ENCODE data around the gene CHST11. TPM values are rescaled to one million over a fixed set of nuclear protein-coding genes. Genes with fewer than 3 reads are reported as not detected.

The CHST11 gene
- total and polyA plus RNA-seq, 10 donors, result 5.2 to 65.1 (median 48.4) TPM

GRCh38 chr12:104719700-104720338 is 263.1 kb downstream of the CHST11 start:
- H3K9me3 ChIP-seq, result no peaks in the 10 kb centered on the region

GRCh38 chr12:104720339-104721038 is 263.7 kb downstream of the CHST11 start:
- Histone ChIP-seq H3K4me3 (peak overlapping the region; percentile 3 to 68 (median 32)), H3K9me3 (no peaks in the 10 kb centered on the region), H3K4me1 (peaks cover 16 to 80% (median 41%) of the 10 kb centered on the region in 6 donors), H3K27ac (peak overlapping the region; percentile 75 to 91 (median 83)), H3K36me3 (no peaks in the 10 kb centered on the region), H3K27me3 (replicated peaks in 1 of 7) (no peaks in the 10 kb centered on the region)
- intact Hi-C loops (cut with DNase I; ENCODE audit: low total_unique reads), result no loop called here
- TF ChIP-seq POLR2AphosphoS5 (IDR thresholded peaks at IDR 0.05), result peak; percentile 35 to 58 (median 54)
- no peak for TF ChIP-seq CTCF (IDR thresholded peaks at IDR 0.05 in 8 of 11, conservative IDR thresholded peaks at IDR 0.05 in 3 of 11)
- peak; percentile 85 for DNase-seq
- 3 to 17% (median 8%) methylated on average over 25 to 29 of the region's 29 CpGs for WGBS, 5 donors

More at GRCh38 chr12:104719700-104720338, 263.1 kb downstream of the CHST11 start:
- H3K36me3 ChIP-seq, result no peaks in the 10 kb centered on the region
- TF ChIP-seq POLR2A (IDR thresholded peaks at IDR 0.05), result no peak
- TF ChIP-seq POLR2AphosphoS5 (IDR thresholded peaks at IDR 0.05), result peak in 1 of 3 donors; percentile 21
- H3K4me1 ChIP-seq, result peaks cover 16 to 81% (median 45%) of the 10 kb centered on the region in 6 donors
- intact Hi-C loops (cut with DNase I; ENCODE audit: low total_unique reads), result no loop called here
- H3K27me3 ChIP-seq (replicated peaks in 1 of 7), result no peaks in the 10 kb centered on the region
- DNase-seq, result peak; percentile 81
- 56 to 69% (median 66%) methylated on average over 13 of the region's 13 CpGs for WGBS, 5 donors
- H3K27ac ChIP-seq, result peak overlapping the region; percentile 75 to 91 (median 83)
- peak overlapping the region; percentile 3 to 68 (median 32) for H3K4me3 ChIP-seq

GRCh38 chr12:104721039-104721405 is 264.3 kb downstream of the CHST11 start:
- Histone ChIP-seq H3K36me3 (no peaks in the 10 kb centered on the region), H3K9me3 (no peaks in the 10 kb centered on the region), H3K27ac (peak overlapping the region; percentile 75 to 91 (median 83)), H3K4me3 (peak overlapping the region in 7 of 8 donors; percentile 3 to 68 (median 33)), H3K4me1 (peaks cover 16 to 75% (median 38%) of the 10 kb centered on the region in 6 donors), H3K27me3 (replicated peaks in 1 of 7) (no peaks in the 10 kb centered on the region)
- DNase-seq, result no peak
- intact Hi-C loops (cut with DNase I; ENCODE audit: low total_unique reads), result no loop called here
- TF ChIP-seq POLR2A (IDR thresholded peaks at IDR 0.05) (no peak), CTCF (IDR thresholded peaks at IDR 0.05 in 8 of 11, conservative IDR thresholded peaks at IDR 0.05 in 3 of 11) (no peak), POLR2AphosphoS5 (IDR thresholded peaks at IDR 0.05) (no peak)

GRCh38 chr12:104721936-104722335 is 265.2 kb downstream of the CHST11 start:
- H3K36me3 ChIP-seq, result no peaks in the 10 kb centered on the region
- no peak overlapping the region for H3K4me3 ChIP-seq
- H3K27ac ChIP-seq, result peak overlapping the region in 2 of 8 donors; percentile 89 to 91
- H3K9me3 ChIP-seq, result no peaks in the 10 kb centered on the region
- no peak for TF ChIP-seq POLR2A (IDR thresholded peaks at IDR 0.05)
- TF ChIP-seq CTCF (IDR thresholded peaks at IDR 0.05 in 8 of 11, conservative IDR thresholded peaks at IDR 0.05 in 3 of 11), result no peak
- TF ChIP-seq POLR2AphosphoS5 (IDR thresholded peaks at IDR 0.05), result no peak
- H3K27me3 ChIP-seq (replicated peaks in 1 of 7), result no peaks in the 10 kb centered on the region
- H3K4me1 ChIP-seq, result peaks cover 16 to 77% (median 37%) of the 10 kb centered on the region in 6 donors
- DNase-seq, result no peak
- WGBS, 5 donors, result 78 to 96% (median 94%) methylated on average over 6 of the region's 6 CpGs
- intact Hi-C loops (cut with DNase I; ENCODE audit: low total_unique reads), result no loop called here

Measured in spleen (tissue), 11 donors.